Measurements from ENCODE around the gene OR2T34. TPM values are rescaled to one million over a fixed set of nuclear protein-coding genes. Genes with fewer than 3 reads are reported as not detected.
"Not testable (repeated sequence)": the region's sequence is repeated elsewhere in the genome, so short reads cannot be mapped to it uniquely, and the experiment has no call there.

OR2T34 gene
- total RNA-seq, 3 donors from 2014 or later: not detected

GRCh38 chr1:248565530-248566373 lies 8.8 kb downstream of the OR2T34 start:
- peak; percentile 25 for ATAC-seq
- DNase-seq; H3K36me3 ChIP-seq (ENCODE audit: low read depth); intact Hi-C loops (cut with DNase I, micrococcal nuclease); H3K4me3 ChIP-seq; H3K9me3 ChIP-seq; H3K4me1 ChIP-seq (ENCODE audit: low read depth): not testable (repeated sequence)

DNA sequence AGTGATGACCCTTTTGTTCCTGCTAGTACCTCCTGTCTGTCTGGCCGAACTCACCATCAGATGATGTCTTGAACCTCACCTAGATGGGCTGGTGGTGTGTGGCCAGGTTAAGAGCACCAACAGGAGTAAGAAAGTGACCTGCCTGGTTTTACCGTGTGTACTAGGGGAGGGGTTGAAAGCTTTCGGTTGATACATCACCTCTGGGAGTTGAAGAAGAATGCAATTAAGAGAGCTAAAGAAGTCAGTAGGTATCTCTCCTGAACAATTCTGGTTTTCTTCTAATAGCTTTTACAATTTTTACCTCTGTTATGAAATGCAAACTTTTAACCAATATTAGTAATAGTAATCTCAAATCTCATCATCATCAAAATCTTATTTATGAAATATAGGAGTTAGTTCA lies 11.9 kb downstream of the OR2T34 start, which contains the start of gene OR2T29:
TSS of gene OR2T29 (minus strand) at position 101 of the 400 bp plus-strand sequence. CDS start 3,281 bp downstream, outside the sequence.
- H3K4me3 ChIP-seq; intact Hi-C loops (cut with DNase I, micrococcal nuclease); ATAC-seq; H3K4me1 ChIP-seq (ENCODE audit: low read depth); DNase-seq; H3K36me3 ChIP-seq (ENCODE audit: low read depth); H3K9me3 ChIP-seq: not testable (repeated sequence)

DNA sequence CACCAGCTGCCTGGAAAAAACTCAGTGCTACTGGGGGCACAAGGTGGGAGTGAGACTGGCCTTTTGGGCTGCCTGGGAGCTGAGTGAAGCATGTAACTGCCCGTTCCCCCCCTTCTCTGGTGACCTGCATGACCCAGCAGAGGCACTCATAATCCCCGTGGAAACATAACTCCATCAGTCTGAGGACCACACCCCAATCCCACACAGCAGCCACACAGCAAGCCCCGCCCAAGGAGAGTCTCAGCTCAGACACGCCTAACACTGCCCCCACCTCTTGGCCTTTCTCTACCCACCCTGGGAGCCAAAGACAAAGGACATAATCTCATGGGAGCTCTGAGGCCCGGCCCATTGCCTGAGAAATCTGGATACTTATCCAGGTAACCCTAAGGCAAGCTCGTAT lies 23.5 kb downstream of the OR2T34 start:
- intact Hi-C loops (cut with DNase I, micrococcal nuclease); H3K4me1 ChIP-seq (ENCODE audit: low read depth); ATAC-seq; DNase-seq; H3K4me3 ChIP-seq; H3K9me3 ChIP-seq; H3K36me3 ChIP-seq (ENCODE audit: low read depth): not testable (repeated sequence)

DNA sequence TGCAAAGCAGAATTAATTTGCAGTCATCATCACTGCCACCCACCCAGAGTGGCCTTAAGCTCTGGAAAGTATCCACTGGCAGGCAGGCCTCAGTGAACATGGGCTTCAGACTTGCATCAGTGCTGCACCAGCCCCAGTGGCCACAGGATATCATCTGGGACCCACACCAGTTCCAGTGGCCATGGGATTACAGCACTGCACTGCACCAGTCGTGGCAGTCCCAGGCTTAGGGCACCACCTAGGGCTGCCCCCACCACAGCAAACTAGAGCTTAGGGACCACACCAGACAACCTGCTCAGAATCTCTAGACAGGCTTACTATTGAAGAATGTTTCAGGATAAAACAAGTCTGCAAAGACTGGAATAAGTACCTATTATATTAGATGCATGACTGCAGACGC lies 27.2 kb downstream of the OR2T34 start:
- H3K9me3 ChIP-seq; DNase-seq; intact Hi-C loops (cut with DNase I, micrococcal nuclease); ATAC-seq; H3K4me1 ChIP-seq (ENCODE audit: low read depth); H3K36me3 ChIP-seq (ENCODE audit: low read depth); H3K4me3 ChIP-seq: not testable (repeated sequence)

- H3K4me1 ChIP-seq (ENCODE audit: low read depth); intact Hi-C loops (cut with DNase I, micrococcal nuclease); H3K9me3 ChIP-seq; H3K36me3 ChIP-seq (ENCODE audit: low read depth); ATAC-seq; DNase-seq; H3K4me3 ChIP-seq: not testable (repeated sequence)
These were observed 37.1 kb downstream of the OR2T34 start for GRCh38 chr1:248537449-248537848.

Other genes with a start within 250 kb of the OR2T34 start
- gene OR14C36, start 226.0 kb downstream of the OR2T34 start, total RNA-seq: not detected
- not detected for gene OR2T4, start 213.1 kb downstream of the OR2T34 start, total RNA-seq
- gene OR2T6, start 199.0 kb downstream of the OR2T34 start, total RNA-seq: not detected
- gene OR2T1, start 171.7 kb downstream of the OR2T34 start, total RNA-seq: not detected
- gene OR2T2, start 129.1 kb downstream of the OR2T34 start, total RNA-seq: not detected
- not detected for gene OR2T3, start 101.4 kb downstream of the OR2T34 start, total RNA-seq
- gene OR2T5, start 86.2 kb downstream of the OR2T34 start, total RNA-seq: not detected
- gene OR2G6, start 66.7 kb downstream of the OR2T34 start, total RNA-seq: not detected
- not detected for gene OR2T29, start 12.0 kb downstream of the OR2T34 start, total RNA-seq
- gene OR2T10, start 22.9 kb upstream of the OR2T34 start, total RNA-seq: not detected
- not detected for gene OR2T11, start 60.3 kb upstream of the OR2T34 start, total RNA-seq
- gene OR2T35, start 70.5 kb upstream of the OR2T34 start, total RNA-seq: not detected
- gene OR2T27, start 80.8 kb upstream of the OR2T34 start, total RNA-seq: not detected
- not detected for gene OR14I1, start 128.0 kb upstream of the OR2T34 start, total RNA-seq
- 100 to 1,000 TPM; 235 to 700 (median 647) TPM for gene LYPD8, start 181.0 kb upstream of the OR2T34 start, total RNA-seq